HepG2 (cell line): ENCODE data around the gene CXCR4.

Experiments used
- EP300 ChIP-seq, 3 experiments: sonication (generic) in 1 of 3; formaldehyde crosslinking in 1 of 3; IDR thresholded peaks; 2 replicates each; pipeline versions ENCODE4 v1.5.1 to v1.6.1; 2011 to 2020; ENCODE audit warnings: low read depth in 2 of 3, low read length in 2 of 3, borderline replicate concordance in 1 of 3, improper control_type of control experiment in 1 of 3, mild to moderate bottlenecking in 1 of 3, missing genetic modification reagents in 1 of 3, moderate library complexity in 1 of 3
- RNF2 ChIP-seq: fragments of 450-650 bp; conservative IDR thresholded peaks from 2 replicates; pipeline ENCODE4 v1.6.1; 2016; ENCODE audit warnings: low read depth
- TF ChIP-seq, protein P1 (sequence below): IDR thresholded peaks from 2 replicates; pipeline ENCODE4 v1.6.1; 2016; ENCODE audit warnings: low read depth

DNA sequence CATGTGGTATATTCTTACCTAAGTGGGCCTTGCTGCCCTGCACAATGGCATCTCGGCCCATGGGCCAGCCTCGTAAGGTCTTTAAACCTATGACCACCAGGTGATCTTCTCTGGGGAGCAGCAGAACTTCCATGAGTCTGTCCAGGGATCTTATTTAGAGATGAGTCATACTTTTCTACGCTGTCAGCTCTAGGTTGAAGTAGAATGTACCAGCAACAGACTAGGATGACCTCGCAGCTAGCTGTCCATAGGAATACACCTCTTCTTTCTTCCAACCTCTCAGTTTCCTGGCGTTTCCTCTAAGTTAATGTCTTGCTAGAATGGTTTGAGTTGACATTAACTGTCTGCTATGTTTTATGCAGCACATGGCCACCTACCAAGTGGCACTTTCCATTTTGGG lies 15.6 kb upstream of the CXCR4 start:
- TF ChIP-seq EP300 (IDR thresholded peaks at IDR 0.05; ENCODE audit: low read depth in 2 of 2, low read length in 2 of 2), result no peak
- no peak for TF ChIP-seq EP300 (CRISPR knock-in tag; IDR thresholded peaks at IDR 0.05; ENCODE audit: borderline replicate concordance)
- no peak for TF ChIP-seq RNF2
- TF ChIP-seq, protein P1, sequence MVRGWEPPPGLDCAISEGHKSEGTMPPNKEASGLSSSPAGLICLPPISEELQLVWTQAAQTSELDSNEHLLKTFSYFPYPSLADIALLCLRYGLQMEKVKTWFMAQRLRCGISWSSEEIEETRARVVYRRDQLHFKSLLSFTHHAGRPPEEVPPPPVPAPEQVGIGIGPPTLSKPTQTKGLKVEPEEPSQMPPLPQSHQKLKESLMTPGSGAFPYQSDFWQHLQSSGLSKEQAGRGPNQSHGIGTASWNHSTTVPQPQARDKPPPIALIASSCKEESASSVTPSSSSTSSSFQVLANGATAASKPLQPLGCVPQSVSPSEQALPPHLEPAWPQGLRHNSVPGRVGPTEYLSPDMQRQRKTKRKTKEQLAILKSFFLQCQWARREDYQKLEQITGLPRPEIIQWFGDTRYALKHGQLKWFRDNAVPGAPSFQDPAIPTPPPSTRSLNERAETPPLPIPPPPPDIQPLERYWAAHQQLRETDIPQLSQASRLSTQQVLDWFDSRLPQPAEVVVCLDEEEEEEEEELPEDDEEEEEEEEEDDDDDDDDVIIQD (CRISPR knock-in tag), result no peak
